Hematopoietic multipotent progenitor cell treated with erythropoietin and hydrocortisone succinate and interleukin-3 and kit ligand, for 15 days (in vitro differentiated cells): ENCODE data around the gene CLDN14.

Experiments
- DNase-seq: peaks from one replicate; pipeline ENCODE4 v3.0.0-alpha.2; 2015; ENCODE audit warnings: low spot score

Gene CLDN14, protein sequence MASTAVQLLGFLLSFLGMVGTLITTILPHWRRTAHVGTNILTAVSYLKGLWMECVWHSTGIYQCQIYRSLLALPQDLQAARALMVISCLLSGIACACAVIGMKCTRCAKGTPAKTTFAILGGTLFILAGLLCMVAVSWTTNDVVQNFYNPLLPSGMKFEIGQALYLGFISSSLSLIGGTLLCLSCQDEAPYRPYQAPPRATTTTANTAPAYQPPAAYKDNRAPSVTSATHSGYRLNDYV

GRCh38 chr21:36479415-36480402, at the start of gene CLDN14:
CLDN14 (minus strand) TSS chr21:36480122; CDS start chr21:36461695, 18,427 bp downstream.
- DNase-seq, result no peak

DNA sequence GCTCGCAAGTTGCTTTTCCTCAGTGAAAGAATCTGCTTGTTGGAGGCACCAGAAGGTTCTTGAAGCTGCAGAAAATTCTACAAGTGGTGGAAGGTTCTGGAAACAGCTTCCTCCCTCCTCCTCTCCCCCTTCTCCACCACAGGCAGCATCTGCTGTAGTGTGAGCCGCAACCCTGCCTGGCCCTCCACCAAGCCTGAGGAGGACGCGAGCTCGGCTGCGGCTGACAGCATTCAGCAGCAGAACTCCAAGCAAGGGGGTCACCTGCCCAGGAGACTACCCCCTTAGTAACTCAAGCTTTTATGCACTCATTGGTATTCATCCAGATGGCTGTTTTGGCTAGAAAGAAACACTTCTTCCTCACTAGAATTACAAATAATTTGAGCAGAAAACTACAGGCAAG, 48.8 kb upstream of the CLDN14 start:
- no peak for DNase-seq

GRCh38 chr21:36527317-36527716, 47.4 kb upstream of the CLDN14 start:
- DNase-seq, result no peak

- no peak for DNase-seq
These were observed 46.2 kb upstream of the CLDN14 start for GRCh38 chr21:36526104-36526503.

GRCh38 chr21:36524477-36524876, 44.6 kb upstream of the CLDN14 start:
- no peak for DNase-seq

DNA sequence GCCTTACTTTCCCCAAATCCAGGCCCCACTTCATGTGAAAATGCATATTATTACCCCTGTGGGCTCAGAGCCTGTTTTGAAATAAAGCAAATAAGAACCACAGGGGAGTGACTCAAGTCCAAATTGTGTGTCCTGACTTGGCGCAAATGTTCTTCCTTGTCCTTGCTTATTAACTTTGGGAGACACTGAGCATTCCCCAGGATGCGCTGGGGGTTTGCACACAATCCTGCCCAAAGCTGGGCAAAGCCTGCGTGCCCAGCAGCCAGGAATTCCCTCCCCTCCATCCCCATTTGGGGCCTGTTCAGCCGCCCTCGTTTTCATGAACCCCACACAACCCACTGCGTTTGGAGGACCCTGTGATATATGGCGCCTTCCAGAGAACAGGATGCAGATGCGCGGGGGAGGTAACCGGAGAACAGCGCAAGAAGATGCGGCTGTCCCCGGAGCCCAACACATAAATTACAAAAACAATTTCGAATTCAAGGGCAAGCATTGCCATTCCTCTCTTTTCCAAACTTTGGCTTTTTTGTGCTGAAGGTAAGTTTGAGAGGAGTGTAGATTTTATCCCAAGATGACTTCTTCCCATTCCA, 42.4 kb upstream of the CLDN14 start:
- DNase-seq, result no peak

GRCh38 chr21:36518883-36519492, 39.1 kb upstream of the CLDN14 start:
- no peak for DNase-seq

DNA sequence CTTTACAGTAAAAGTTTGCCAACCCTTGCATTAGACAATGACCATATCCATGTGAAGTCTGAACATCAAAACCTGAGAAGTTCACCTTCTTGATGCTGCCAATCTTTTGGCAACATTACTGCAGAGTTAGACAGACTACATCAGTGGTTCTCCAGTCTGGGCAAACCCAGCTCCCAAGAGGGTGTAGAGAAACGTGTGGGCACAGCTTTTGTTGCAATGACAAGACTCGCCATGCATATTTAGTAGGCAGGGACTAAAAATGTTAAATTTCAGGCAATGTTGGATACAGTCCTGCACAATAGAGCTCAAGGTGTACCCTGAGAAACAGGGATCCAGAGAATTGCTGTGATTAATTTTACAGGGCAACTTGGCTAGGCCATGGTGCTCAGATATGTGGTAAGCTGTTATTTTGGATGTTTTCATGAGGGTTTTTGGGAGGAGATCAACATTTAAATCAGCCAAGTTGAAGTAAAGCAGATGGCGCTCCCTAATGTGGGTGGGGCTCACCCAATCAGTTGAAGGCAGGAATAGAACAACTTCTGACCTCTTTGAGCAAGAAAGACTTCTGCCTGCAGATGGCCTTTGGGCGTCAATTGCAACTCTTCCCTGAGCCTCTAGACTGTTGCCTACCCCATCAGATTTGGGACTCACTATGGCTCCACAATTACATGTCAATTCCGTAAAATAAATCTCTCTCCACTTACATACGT, 37.6 kb upstream of the CLDN14 start:
- DNase-seq, result no peak

- DNase-seq, result no peak
These were observed 36.4 kb upstream of the CLDN14 start for GRCh38 chr21:36516281-36516680.

GRCh38 chr21:36513430-36513829, 33.5 kb upstream of the CLDN14 start:
- no peak for DNase-seq

- DNase-seq, result no peak
These were observed 33.0 kb upstream of the CLDN14 start for GRCh38 chr21:36512971-36513370.

DNA sequence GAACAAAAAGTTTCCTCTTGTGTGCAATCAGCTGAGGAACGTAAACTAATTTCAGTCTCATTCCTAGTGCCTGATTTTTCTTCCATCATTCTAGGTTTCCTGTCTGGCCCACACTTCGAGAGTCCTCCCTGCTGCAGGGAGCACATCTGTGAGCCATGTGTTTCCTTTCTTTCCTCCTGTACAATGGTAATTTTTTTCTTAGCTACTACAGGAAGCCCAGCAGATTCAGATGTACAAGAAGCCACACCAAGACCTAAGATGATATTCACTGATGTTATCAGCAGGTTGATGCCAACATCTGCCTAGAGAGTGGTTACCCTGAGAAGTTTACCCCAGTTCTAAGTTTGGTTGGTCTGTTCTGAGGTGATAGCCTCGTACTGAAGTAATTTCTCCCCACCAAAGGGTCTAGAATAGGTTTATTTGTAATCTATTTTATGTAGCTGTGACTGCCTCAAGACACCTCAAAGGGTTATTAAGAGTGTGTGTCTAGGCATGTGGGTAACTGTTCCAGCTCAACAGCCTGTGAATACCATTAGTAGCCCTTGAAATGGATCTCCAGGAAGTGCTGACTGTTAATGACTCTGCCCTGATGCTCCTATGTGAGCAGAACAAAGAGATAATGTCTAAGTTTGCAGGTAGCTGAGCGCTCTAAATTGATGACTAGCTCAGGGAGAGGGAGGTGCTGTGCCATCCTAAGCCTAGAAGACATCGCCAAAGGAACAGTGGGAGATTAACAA, 31.7 kb upstream of the CLDN14 start:
- no peak for DNase-seq

DNA sequence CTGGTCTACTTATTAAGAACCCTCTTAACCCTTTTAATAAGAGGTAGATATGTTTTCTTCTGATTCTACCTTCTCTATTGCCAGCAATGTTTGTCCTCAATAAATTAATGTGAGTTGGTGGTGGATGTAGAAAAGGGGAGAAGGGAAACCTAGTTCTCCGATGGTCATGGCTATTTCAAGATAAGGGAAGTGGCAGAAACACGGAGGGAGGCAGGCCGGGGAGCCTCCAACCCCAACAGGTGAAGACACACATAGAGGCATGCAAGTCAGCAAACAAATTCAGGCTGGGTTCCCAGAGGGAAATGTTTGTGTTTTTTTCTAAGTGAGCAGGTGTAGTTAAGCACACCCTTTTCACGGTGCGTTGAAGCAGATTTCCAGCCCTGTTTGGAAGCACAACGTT, 31.0 kb upstream of the CLDN14 start:
- DNase-seq, result no peak

- DNase-seq, result no peak
These were observed 30.2 kb upstream of the CLDN14 start for GRCh38 chr21:36509973-36510664.

- no peak for DNase-seq
These were observed 29.0 kb upstream of the CLDN14 start for GRCh38 chr21:36508948-36509347.

- DNase-seq, result no peak
These were observed 27.6 kb upstream of the CLDN14 start for GRCh38 chr21:36507397-36508018.

DNA sequence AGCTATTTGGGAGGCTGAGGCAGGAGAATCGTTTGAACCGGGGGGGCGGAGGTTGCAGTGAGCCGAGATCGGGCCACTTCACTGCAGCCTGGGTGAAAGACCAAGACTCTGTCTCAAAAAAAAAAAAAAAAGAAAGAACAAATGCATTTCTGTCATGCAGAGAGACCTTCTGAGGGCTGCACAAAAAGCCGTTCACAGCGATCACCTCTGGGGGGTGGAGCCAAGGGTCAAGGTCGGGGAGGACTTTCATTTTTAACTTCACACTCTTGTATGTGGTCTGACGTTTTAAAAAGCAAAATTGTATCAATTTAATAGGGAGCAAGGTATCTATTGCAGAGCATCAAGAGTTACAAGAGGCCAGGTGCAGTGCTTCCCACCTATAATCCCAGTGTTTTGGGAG, 26.6 kb upstream of the CLDN14 start:
- DNase-seq, result no peak

DNA sequence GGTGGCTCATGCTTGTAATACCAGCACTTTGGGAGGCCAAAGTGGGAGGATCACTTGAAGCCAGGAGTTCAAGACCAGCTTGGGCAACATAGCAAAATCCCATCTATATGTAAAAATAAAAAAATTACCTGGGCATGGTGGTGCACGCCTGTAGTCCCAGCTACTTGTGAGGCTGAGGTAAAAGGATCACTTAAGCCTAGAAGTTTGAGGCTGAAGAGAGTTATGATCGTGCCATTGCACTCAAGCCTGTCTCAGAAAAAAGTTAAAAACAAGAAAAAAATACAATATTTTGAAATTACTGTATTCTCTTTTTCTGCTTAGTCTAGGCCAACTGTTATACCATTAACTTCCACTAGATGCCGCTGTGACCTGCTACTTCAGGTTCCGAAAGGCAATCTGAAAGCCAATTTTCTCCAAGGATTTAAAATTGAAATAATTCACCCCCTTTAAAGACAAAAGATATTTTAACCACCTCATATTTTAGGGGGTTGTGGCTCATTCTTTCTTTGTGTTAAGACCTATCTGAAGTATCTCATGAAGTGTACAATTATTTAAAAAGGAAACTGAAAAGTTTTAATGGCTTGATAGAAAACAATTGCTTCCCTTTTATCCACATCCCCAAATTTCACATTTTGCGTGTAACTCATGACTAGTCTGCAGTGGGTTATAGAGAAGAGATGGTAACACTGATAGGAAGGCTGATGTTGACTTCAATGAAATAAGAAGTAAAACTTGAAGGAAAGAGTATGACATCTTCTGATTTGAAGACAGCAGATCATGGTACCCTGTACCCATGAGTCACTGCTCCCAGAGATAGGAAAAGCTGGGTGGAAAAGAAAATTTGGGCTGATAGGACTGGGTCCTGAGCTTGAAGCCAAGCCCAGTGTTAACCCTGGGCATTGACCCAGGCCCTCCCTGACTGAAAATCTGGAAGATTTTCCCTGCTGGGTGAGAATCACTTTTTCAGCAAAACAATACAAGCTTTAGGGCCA, 24.4 kb upstream of the CLDN14 start:
- peak; percentile 65 for DNase-seq

DNA sequence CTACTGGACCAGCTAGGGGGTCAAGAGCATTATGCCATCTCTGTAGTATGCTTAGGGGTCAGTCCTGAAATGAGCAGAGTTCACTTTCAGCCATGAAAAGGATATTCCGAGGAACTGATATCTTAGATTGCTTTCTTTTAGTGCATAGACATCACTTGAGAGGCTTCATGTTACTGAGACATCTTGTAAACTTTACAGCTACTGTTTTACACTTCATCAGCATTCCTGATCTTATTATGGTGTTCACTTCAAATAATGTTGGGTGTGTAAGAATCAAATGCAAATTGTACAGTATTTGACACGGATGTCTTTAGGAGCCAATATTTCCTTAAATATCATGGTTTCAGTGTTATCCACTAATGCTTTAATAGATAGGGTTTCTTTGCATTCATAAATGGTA, 22.4 kb upstream of the CLDN14 start:
- DNase-seq, result no peak
